DOHH2 (cell line): ENCODE measurements around the gene CDHR2.

Source experiments
- H3F3A ChIP-seq: fragments of 200-600 bp; sonication (generic), shearing (Covaris generic); 2 replicates; pipeline ENCODE4 v1.6.0; 2016; ENCODE audit warnings: antibody characterized with exemption, mild to moderate bottlenecking; ENCODE audit not compliant: control insufficient read depth, insufficient read depth
- H3K27ac ChIP-seq: fragments of 200-600 bp; sonication (generic); 2 replicates; pipeline ENCODE4 v1.5.1; 2014; ENCODE audit warnings: low read depth, mild to moderate bottlenecking, low read length, moderate library complexity
- H3K27me3 ChIP-seq: fragments of 200-600 bp; sonication (generic); 2 replicates; pipeline ENCODE4 v1.6.1; 2014; ENCODE audit warnings: mild to moderate bottlenecking, low read length, mixed read lengths; ENCODE audit not compliant: control insufficient read depth
- H3K36me3 ChIP-seq: fragments of 200-600 bp; sonication (generic); 2 replicates; pipeline ENCODE4 v1.6.1; 2014; ENCODE audit warnings: mild to moderate bottlenecking, low read length, moderate library complexity, mixed read lengths; ENCODE audit not compliant: control insufficient read depth
- H3K4me1 ChIP-seq: fragments of 200-600 bp; sonication (generic); 2 replicates; pipeline ENCODE4 v1.6.1; 2014; ENCODE audit warnings: mild to moderate bottlenecking, low read length, mixed read lengths; ENCODE audit not compliant: control insufficient read depth
- H3K4me2 ChIP-seq: fragments of 200-600 bp; sonication (generic); 2 replicates; pipeline ENCODE4 v1.6.0; 2014; ENCODE audit warnings: mild to moderate bottlenecking, low read length, moderate library complexity
- H3K4me3 ChIP-seq: fragments of 200-600 bp; sonication (generic); 2 replicates; pipeline ENCODE4 v1.5.1; 2014; ENCODE audit warnings: mild to moderate bottlenecking, low read length, mixed read lengths
- H3K79me2 ChIP-seq: fragments of 200-600 bp; sonication (generic); 2 replicates; pipeline ENCODE4 v1.6.1; 2014; ENCODE audit warnings: mild to moderate bottlenecking, low read length, mixed read lengths; ENCODE audit not compliant: control insufficient read depth
- H3K9me2 ChIP-seq: fragments of 200-600 bp; sonication (generic); replicated peaks from 2 replicates; pipeline ENCODE4 v1.6.1; 2014; ENCODE audit warnings: mild to moderate bottlenecking, low read length, mixed read lengths; ENCODE audit not compliant: control insufficient read depth
- H3K9me3 ChIP-seq: fragments of 200-600 bp; sonication (generic); 2 replicates; pipeline ENCODE4 v1.6.1; 2014; ENCODE audit warnings: antibody characterized with exemption, low read length, mixed read lengths; ENCODE audit not compliant: control insufficient read depth, insufficient read depth
- H4K20me1 ChIP-seq: fragments of 200-600 bp; sonication (generic); 2 replicates; pipeline ENCODE4 v1.6.0; 2014; ENCODE audit warnings: low read depth, mild to moderate bottlenecking, antibody characterized with exemption, low read length, moderate library complexity; ENCODE audit not compliant: control insufficient read depth, insufficient read depth
- CTCF ChIP-seq: fragments of 200-600 bp; sonication (generic); IDR thresholded peaks from one replicate; pipeline ENCODE4 v1.5.1; 2014; ENCODE audit warnings: antibody characterized with exemption, mild to moderate bottlenecking, low read depth, low read length; ENCODE audit not compliant: poor library complexity, severe bottlenecking
- EZH2phosphoT487 ChIP-seq: fragments of 200-600 bp; sonication (generic); IDR thresholded peaks from 2 replicates; pipeline ENCODE4 v1.6.1; 2017; ENCODE audit warnings: borderline replicate concordance, mild to moderate bottlenecking, antibody characterized with exemption, low read length, moderate library complexity, mixed read lengths

The CDHR2 gene

GRCh38 chr5:176583076-176583475 is 33.9 kb downstream of the CDHR2 start:
- Histone ChIP-seq H3K4me2 (no peak overlapping the region), H3K4me3 (no peak overlapping the region), H3K79me2 (no peaks in the 10 kb centered on the region), H3K9me2 (no peaks in the 10 kb centered on the region), H4K20me1 (no peaks in the 10 kb centered on the region), H3K27ac (no peak overlapping the region), H3K4me1 (0 out of 2 replicates have a peak, but pooled peaks cover 6% of the 10 kb centered on the region), H3K36me3 (no peaks in the 10 kb centered on the region), H3F3A (no peaks in the 10 kb centered on the region), H3K27me3 (no peaks in the 10 kb centered on the region), H3K9me3 (peaks cover 9% of the 10 kb centered on the region)
- TF ChIP-seq EZH2phosphoT487 (no peak), CTCF (no peak)

GRCh38 chr5:176587398-176587797 is 38.3 kb downstream of the CDHR2 start:
- H3K79me2 ChIP-seq, result no peaks in the 10 kb centered on the region
- H3K36me3 ChIP-seq, result peaks cover 5% of the 10 kb centered on the region
- H3K4me3 ChIP-seq, result no peak overlapping the region
- no peaks in the 10 kb centered on the region for H4K20me1 ChIP-seq
- H3K9me2 ChIP-seq, result no peaks in the 10 kb centered on the region
- TF ChIP-seq CTCF (no peak), EZH2phosphoT487 (no peak)
- no peaks in the 10 kb centered on the region for H3K27me3 ChIP-seq
- H3K9me3 ChIP-seq, result peaks cover 18% of the 10 kb centered on the region
- H3F3A ChIP-seq, result peaks cover 2% of the 10 kb centered on the region; the same call in 1 of the 2 replicates
- H3K4me2 ChIP-seq, result no peak overlapping the region
- no peak overlapping the region for H3K27ac ChIP-seq
- H3K4me1 ChIP-seq, result no peaks in the 10 kb centered on the region

- Histone ChIP-seq H3K4me3 (no peak overlapping the region), H3K27me3 (no peaks in the 10 kb centered on the region), H4K20me1 (no peaks in the 10 kb centered on the region), H3K27ac (no peak overlapping the region), H3K36me3 (peaks cover 10% of the 10 kb centered on the region), H3K4me2 (no peak overlapping the region), H3K9me2 (no peaks in the 10 kb centered on the region), H3K79me2 (no peaks in the 10 kb centered on the region), H3K4me1 (no peaks in the 10 kb centered on the region), H3F3A (peaks cover 4% of the 10 kb centered on the region; the same call in 1 of the 2 replicates), H3K9me3 (peaks cover 21% of the 10 kb centered on the region)
- TF ChIP-seq CTCF (no peak), EZH2phosphoT487 (no peak)
Measured at GRCh38 chr5:176588297-176588696, 39.2 kb downstream of the CDHR2 start.
